HepG2 (cell line): ENCODE measurements around the gene GPATCH8. TPM values are rescaled to one million over a fixed set of nuclear protein-coding genes. Genes with fewer than 3 reads are reported as not detected.

Experiments
- CHD4 ChIP-seq: fragments of 200-600 bp; sonication (generic); IDR thresholded peaks from 2 replicates; pipeline ENCODE4 v1.7.0; 2017; ENCODE audit warnings: mild to moderate bottlenecking, low read length, borderline replicate concordance
- FOXJ3 ChIP-seq: sonication (generic); formaldehyde crosslinking; IDR thresholded peaks from 2 replicates; pipeline ENCODE4 v1.4.0; 2020; ENCODE audit warnings: missing genetic modification reagents, mild to moderate bottlenecking, borderline replicate concordance
- HOMEZ ChIP-seq: IDR thresholded peaks from 2 replicates; pipeline ENCODE4 v1.6.1; 2016; ENCODE audit warnings: low read depth
- HOXA5 ChIP-seq: sonication (generic); formaldehyde crosslinking; IDR thresholded peaks from 2 replicates; pipeline ENCODE4 v1.4.0; 2020; ENCODE audit warnings: missing genetic modification reagents
- ISX ChIP-seq: sonication (generic); formaldehyde crosslinking; conservative IDR thresholded peaks from 2 replicates; pipeline ENCODE4 v1.5.0; 2020; ENCODE audit warnings: missing genetic modification reagents
- MAFK ChIP-seq, 2 experiments: IDR thresholded peaks in 1 of 2; conservative IDR thresholded peaks in 1 of 2; 2 replicates each; pipeline ENCODE4 v1.6.1; 2011; ENCODE audit warnings: improper control_type of control experiment in 2 of 2, low read length in 2 of 2
- NCOA5 ChIP-seq: sonication (generic); formaldehyde crosslinking; IDR thresholded peaks from 2 replicates; pipeline ENCODE4 v1.4.0; 2020; ENCODE audit warnings: missing genetic modification reagents
- SMAD3 ChIP-seq: sonication (generic); formaldehyde crosslinking; IDR thresholded peaks from 2 replicates; pipeline ENCODE4 v1.4.0; 2020; ENCODE audit warnings: missing genetic modification reagents
- SP140L ChIP-seq: sonication (generic); formaldehyde crosslinking; IDR thresholded peaks from 2 replicates; pipeline ENCODE4 v1.4.0; 2020; ENCODE audit warnings: missing genetic modification reagents, borderline replicate concordance
- SSRP1 ChIP-seq: IDR thresholded peaks from 2 replicates; pipeline ENCODE4 v1.6.1; 2016; ENCODE audit warnings: control low read depth
- TAF1 ChIP-seq: sonication (generic); formaldehyde crosslinking; IDR thresholded peaks from 2 replicates; pipeline ENCODE4 v1.4.0; 2020; ENCODE audit warnings: missing genetic modification reagents
- ZBTB7A ChIP-seq: sonication (generic); formaldehyde crosslinking; IDR thresholded peaks from 2 replicates; pipeline ENCODE4 v1.8.0; 2022; ENCODE audit warnings: mild to moderate bottlenecking, missing genetic modification reagents
- ZHX1 ChIP-seq: sonication (generic); formaldehyde crosslinking; IDR thresholded peaks from 2 replicates; pipeline ENCODE4 v1.8.1; 2022; ENCODE audit warnings: low read depth, mild to moderate bottlenecking, missing genetic modification reagents
- ZNF331 ChIP-seq: sonication (generic); formaldehyde crosslinking; IDR thresholded peaks from 2 replicates; pipeline ENCODE4 v1.4.0; 2020; ENCODE audit warnings: missing genetic modification reagents
- ZNF343 ChIP-seq: sonication (generic); formaldehyde crosslinking; IDR thresholded peaks from 2 replicates; pipeline ENCODE4 v1.4.0; 2020; ENCODE audit warnings: mild to moderate bottlenecking, missing genetic modification reagents
- ZNF430 ChIP-seq: sonication (generic); formaldehyde crosslinking; IDR thresholded peaks from 2 replicates; pipeline ENCODE4 v1.9.0; 2021; ENCODE audit warnings: mild to moderate bottlenecking, missing genetic modification reagents
- polyA plus RNA-seq, 8 experiments: library from polyadenylated mRNA; depleted of rRNA in 3 of 8; stranded (reverse) in 7 of 8; unstranded in 1 of 8; fragments of >200 nt; fragmentation: Illumina TruSeq in 4 of 8; extraction: Trizol in 4 of 8; gene quantifications; 2 replicates each; pipeline versions ENCODE4 v1.2.1 to v1.2.3, GENCODE V29; 2011 to 2016; ENCODE audit warnings: low read depth in 4 of 8, missing spikeins in 1 of 8, mixed read lengths in 1 of 8; ENCODE audit not compliant: insufficient read depth in 1 of 8
- total RNA-seq, 5 experiments: library from RNA; depleted of rRNA; stranded (reverse); fragments of >200 nt; fragmentation: Illumina TruSeq; extraction: Trizol; gene quantifications; 2 replicates each; pipeline ENCODE4 v1.2.3, GENCODE V29; 2016; ENCODE audit warnings: low read depth in 1 of 5
- TF ChIP-seq, protein P1 (sequence below): sonication (generic); formaldehyde crosslinking; IDR thresholded peaks from 2 replicates; pipeline ENCODE4 v1.4.0; 2020; ENCODE audit warnings: missing genetic modification reagents
- TF ChIP-seq, protein P2 (sequence below): sonication (generic); formaldehyde crosslinking; IDR thresholded peaks from 2 replicates; pipeline ENCODE4 v1.5.1; 2020; ENCODE audit warnings: mild to moderate bottlenecking, moderate library complexity, missing genetic modification reagents

Gene GPATCH8
- total and polyA plus RNA-seq, 2 of the 13 experiments (the other 11 are each of a cell fraction or from before 2014, with no cell fraction given): 20.7 to 21.5 TPM

DNA sequence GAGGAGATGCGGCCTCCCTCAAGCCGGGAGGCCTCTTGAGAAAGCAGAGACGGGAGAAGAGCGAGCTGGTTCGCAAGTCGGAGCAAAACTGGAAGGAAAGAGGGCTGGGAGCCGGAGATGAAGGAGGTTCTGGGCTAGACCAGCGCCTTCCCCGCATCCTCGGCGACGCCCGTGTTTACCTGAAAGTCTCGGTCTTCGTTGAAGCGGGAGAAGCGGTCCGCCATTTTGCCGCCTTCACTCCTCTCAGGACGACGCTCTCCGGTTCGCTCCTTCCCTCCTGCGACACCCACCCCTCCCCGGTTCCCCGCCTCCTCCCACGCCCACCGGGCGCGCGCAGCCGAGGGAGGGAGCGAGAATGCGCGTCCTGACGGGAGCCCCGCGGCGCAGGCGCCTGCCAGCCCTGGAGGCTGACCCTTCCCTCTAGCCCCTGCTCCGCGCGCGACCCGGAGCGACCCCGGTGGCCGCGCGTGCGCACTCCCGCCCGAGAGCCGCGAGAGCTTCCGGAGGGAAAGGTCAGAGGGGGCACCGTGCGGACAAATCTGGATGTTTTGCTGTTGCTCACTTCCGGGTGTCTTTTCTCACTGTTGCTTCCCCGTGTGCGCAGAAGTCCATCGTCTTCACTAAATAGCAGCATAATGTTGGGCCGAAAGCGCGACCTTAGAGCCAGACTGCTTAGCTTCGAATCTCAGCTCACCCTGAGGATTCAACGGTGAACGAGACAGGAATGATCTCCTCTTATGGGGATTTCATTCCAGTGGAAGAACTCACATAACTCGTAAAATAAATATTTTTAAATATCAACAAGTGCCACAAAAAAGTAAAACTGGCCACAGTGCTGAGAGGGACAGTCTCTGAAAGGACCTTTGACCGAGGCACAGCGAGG lies at the start of gene GPATCH8 (continued):
- TF ChIP-seq ZHX1 (CRISPR knock-in tag): no peak
- peak; percentile 67 for TF ChIP-seq ZNF331 (CRISPR knock-in tag)
- no peak for TF ChIP-seq SP140L (CRISPR knock-in tag)
- peak; percentile 66 for TF ChIP-seq ZNF343
- TF ChIP-seq NCOA5 (CRISPR knock-in tag): no peak
- TF ChIP-seq FOXJ3: no peak
- 0 out of 2 replicates have a peak, but pooled peaks have one; percentile 75 for TF ChIP-seq HOMEZ (CRISPR knock-in tag)
- peak; percentile 60; the same call in 1 of the 2 replicates for TF ChIP-seq HOXA5 (CRISPR knock-in tag)
- peak; percentile 91 for TF ChIP-seq TAF1 (CRISPR knock-in tag)
- TF ChIP-seq, protein P1, sequence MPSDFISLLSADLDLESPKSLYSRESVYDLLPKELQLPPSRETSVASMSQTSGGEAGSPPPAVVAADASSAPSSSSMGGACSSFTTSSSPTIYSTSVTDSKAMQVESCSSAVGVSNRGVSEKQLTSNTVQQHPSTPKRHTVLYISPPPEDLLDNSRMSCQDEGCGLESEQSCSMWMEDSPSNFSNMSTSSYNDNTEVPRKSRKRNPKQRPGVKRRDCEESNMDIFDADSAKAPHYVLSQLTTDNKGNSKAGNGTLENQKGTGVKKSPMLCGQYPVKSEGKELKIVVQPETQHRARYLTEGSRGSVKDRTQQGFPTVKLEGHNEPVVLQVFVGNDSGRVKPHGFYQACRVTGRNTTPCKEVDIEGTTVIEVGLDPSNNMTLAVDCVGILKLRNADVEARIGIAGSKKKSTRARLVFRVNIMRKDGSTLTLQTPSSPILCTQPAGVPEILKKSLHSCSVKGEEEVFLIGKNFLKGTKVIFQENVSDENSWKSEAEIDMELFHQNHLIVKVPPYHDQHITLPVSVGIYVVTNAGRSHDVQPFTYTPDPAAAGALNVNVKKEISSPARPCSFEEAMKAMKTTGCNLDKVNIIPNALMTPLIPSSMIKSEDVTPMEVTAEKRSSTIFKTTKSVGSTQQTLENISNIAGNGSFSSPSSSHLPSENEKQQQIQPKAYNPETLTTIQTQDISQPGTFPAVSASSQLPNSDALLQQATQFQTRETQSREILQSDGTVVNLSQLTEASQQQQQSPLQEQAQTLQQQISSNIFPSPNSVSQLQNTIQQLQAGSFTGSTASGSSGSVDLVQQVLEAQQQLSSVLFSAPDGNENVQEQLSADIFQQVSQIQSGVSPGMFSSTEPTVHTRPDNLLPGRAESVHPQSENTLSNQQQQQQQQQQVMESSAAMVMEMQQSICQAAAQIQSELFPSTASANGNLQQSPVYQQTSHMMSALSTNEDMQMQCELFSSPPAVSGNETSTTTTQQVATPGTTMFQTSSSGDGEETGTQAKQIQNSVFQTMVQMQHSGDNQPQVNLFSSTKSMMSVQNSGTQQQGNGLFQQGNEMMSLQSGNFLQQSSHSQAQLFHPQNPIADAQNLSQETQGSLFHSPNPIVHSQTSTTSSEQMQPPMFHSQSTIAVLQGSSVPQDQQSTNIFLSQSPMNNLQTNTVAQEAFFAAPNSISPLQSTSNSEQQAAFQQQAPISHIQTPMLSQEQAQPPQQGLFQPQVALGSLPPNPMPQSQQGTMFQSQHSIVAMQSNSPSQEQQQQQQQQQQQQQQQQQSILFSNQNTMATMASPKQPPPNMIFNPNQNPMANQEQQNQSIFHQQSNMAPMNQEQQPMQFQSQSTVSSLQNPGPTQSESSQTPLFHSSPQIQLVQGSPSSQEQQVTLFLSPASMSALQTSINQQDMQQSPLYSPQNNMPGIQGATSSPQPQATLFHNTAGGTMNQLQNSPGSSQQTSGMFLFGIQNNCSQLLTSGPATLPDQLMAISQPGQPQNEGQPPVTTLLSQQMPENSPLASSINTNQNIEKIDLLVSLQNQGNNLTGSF: 0 out of 2 replicates have a peak, but pooled peaks have one; percentile 29
- no peak for TF ChIP-seq CHD4
- TF ChIP-seq ZNF430 (CRISPR knock-in tag): peak; percentile 95
- peak; percentile 56; the same call in 1 of the 2 replicates for TF ChIP-seq SMAD3 (CRISPR knock-in tag)
- TF ChIP-seq ZBTB7A (CRISPR knock-in tag): peak; percentile 83
- TF ChIP-seq MAFK (conservative IDR thresholded peaks at IDR 0.05 in 1 of 2, IDR thresholded peaks at IDR 0.05 in 1 of 2; ENCODE audit: low read length in 2 of 2): no peak
- TF ChIP-seq ISX (CRISPR knock-in tag): no peak; the same call in 1 of the 2 replicates
- TF ChIP-seq, protein P2, sequence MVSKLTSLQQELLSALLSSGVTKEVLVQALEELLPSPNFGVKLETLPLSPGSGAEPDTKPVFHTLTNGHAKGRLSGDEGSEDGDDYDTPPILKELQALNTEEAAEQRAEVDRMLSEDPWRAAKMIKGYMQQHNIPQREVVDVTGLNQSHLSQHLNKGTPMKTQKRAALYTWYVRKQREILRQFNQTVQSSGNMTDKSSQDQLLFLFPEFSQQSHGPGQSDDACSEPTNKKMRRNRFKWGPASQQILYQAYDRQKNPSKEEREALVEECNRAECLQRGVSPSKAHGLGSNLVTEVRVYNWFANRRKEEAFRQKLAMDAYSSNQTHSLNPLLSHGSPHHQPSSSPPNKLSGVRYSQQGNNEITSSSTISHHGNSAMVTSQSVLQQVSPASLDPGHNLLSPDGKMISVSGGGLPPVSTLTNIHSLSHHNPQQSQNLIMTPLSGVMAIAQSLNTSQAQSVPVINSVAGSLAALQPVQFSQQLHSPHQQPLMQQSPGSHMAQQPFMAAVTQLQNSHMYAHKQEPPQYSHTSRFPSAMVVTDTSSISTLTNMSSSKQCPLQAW (CRISPR knock-in tag): peak; percentile 86
- no peak for TF ChIP-seq SSRP1 (CRISPR knock-in tag)
